Measurements from ENCODE around the gene TNFRSF25. TPM values are rescaled to one million over a fixed set of nuclear protein-coding genes. Genes with fewer than 3 reads are reported as not detected.

The TNFRSF25 gene
- total RNA-seq, 4 donors from 2014 or later = 2.1 to 11.5 (median 5.7) TPM

DNA sequence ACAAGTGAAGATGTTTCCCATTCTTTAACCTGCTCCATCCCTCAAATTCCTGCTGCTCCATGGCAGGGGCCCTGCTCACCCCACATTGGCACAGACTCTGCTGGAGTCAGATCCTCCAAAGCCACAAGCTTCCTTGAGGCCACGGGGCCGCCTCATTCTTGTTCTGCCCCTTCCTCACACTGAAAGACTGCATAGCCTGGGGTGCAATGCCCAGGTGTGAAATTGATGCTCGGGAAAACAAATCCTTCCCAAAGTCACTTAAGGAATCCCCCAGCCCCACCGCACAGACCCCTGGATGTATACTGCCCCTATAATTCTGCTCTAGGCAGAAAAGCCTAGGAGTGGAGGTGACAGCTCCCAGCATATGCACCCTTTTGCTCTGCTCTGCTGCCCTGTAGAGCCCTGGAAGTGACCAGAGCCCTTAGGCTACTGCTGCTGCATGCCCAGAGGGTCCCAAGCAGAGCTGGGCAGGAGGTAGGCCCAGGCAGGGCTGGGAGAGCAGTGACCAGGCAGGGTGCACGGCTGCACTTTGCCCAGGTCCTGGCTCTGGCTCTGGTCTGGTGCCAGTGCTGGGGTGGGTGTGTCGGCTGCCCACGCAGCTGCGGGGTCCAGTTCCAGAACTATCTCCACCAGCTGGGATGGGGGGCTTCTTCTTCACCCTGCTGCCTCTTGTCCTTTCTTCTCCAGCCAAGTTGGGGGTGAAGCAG, 47.9 kb downstream of the TNFRSF25 start:
- TF ChIP-seq, protein P1, sequence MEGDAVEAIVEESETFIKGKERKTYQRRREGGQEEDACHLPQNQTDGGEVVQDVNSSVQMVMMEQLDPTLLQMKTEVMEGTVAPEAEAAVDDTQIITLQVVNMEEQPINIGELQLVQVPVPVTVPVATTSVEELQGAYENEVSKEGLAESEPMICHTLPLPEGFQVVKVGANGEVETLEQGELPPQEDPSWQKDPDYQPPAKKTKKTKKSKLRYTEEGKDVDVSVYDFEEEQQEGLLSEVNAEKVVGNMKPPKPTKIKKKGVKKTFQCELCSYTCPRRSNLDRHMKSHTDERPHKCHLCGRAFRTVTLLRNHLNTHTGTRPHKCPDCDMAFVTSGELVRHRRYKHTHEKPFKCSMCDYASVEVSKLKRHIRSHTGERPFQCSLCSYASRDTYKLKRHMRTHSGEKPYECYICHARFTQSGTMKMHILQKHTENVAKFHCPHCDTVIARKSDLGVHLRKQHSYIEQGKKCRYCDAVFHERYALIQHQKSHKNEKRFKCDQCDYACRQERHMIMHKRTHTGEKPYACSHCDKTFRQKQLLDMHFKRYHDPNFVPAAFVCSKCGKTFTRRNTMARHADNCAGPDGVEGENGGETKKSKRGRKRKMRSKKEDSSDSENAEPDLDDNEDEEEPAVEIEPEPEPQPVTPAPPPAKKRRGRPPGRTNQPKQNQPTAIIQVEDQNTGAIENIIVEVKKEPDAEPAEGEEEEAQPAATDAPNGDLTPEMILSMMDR (IDR thresholded peaks at IDR 0.05; ENCODE audit: low read depth) = no peak

DNA sequence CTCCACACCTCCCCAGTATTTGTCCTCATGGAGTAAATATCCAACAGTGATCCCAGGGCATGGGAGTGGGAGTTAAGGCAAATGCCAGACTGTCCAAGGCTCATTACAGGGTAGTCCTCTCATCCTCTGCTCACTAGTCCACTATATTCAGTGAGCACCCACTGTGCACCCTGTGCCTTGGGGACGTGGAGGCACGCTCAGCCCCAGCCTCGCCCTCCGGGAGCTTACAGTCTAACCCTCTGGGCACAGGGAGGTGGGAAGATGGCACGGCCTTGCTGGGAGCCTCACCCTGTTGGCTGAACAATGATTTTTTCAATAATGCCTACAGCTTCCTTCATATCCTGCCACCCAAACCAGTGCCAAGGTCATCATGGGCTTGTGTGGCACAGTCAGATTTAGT, 49.1 kb downstream of the TNFRSF25 start:
- TF ChIP-seq, protein P1 (IDR thresholded peaks at IDR 0.05; ENCODE audit: low read depth) = no peak

DNA sequence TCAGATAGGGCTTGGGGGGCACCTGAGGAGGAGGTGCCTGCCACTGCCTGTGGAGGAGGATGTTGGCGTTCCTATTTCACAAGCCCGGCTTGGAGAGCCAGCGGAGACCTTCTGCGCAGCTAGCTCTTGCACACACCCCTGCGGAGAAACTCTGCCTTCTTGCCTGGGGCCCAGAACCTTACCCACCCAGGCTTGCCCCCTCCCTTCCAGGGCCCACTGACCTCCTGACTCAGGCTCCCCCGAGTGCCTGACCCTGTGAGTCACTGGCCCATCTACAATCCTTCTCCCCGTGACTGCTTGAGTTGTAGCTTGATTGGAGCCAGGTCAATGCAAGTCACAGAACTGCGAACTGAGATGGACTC, 49.7 kb downstream of the TNFRSF25 start:
- TF ChIP-seq, protein P1 (IDR thresholded peaks at IDR 0.05; ENCODE audit: low read depth) = no peak

DNA sequence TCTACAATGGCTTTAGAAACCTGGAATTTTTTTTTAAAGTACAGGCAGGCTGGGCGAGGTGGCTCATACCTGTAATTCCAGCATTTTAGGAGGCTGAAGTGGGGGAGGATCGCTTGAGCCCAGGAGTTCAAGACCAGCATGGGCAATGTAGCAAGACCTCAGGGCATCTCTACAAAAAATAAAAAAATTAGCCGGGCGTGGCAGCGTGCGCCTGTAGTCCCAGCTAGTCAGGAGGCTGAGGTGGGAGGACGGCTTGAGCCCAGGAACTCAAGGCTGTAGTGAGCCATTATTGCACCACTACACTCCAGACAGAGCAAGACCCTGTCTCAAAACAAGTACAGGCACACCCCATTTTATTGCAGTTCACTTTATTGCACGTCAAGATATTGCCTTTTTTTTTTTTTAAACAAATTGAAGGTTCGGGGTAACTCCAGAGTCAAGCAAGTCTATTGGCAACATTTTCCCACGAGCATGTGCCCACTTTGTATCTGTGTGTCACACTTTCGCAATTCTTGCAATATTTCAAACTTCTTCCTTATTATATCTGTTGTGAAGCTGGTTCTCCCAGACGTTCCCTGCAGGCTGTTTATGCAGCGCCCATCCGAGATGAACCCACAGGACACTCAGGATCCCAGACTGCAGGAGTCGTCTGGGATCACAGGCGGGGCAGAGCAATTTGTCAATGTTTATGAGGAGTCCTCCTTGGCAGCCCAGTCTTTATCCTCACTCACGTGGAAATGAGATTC, 50.9 kb downstream of the TNFRSF25 start:
- TF ChIP-seq, protein P1 (IDR thresholded peaks at IDR 0.05; ENCODE audit: low read depth) = no peak

DNA sequence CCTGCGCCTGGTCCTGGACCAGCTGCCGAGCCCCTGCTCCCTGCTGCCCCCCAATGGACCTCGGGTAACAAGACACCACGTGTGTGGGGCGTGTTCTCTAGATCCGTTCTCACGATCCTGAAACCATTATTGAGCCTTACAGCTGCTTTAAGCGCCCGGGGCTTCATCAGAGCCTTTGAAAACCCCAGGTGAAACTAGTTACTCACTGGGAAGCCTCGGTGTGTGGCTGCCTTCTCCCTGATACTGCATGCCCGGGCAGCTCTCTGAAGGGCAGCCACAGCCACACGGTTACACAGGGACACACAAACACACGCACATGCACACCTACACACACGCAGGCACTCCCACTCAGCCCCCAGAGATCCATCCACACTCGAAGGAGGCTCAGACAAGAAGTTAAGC, 51.5 kb downstream of the TNFRSF25 start:
- TF ChIP-seq, protein P1 (IDR thresholded peaks at IDR 0.05; ENCODE audit: low read depth) = no peak

DNA sequence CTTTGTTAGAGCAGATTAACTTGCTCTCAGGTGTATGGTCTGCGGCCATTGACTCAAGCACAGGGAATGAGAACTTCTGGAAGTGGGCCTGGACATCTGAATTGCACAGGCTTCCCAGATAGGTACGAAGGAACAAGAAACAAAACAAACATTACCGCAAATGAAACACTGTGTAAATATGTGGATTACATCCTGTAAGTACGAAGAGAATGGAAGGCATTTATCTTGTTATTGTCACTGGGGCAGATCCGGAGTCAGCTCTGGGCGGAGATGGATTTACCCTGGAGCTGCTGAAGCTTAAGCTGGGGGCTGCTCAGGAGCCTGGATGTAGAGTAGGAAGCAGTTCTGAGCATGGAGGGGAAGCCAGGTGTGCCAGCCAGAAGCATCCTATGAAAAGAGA, 53.1 kb downstream of the TNFRSF25 start:
- TF ChIP-seq, protein P1 (IDR thresholded peaks at IDR 0.05; ENCODE audit: low read depth) = no peak

Small RNA genes within 50 kb of the gene (small RNA-seq; reads per million reads assigned to genes)
- gene MIR4252 = not detected

Other genes starting within 250 kb of the TNFRSF25 start
- gene ICMT, start 230.2 kb downstream of the TNFRSF25 start, total RNA-seq = 10 to 100 TPM; 48.1 to 72.7 (median 59.5) TPM
- not detected for gene HES3, start 222.0 kb downstream of the TNFRSF25 start, total RNA-seq
- gene GPR153, start 205.1 kb downstream of the TNFRSF25 start, total RNA-seq = 10 to 100 TPM in 3 of 4 donors, 1 to 10 TPM in 1; 8.2 to 37.9 (median 16.0) TPM
- gene ACOT7, start 72.4 kb downstream of the TNFRSF25 start, total RNA-seq = 10 to 100 TPM in 2 of 4 donors, 1 to 10 TPM in 2; 7.5 to 14.3 (median 9.8) TPM
- gene HES2, start 46.3 kb downstream of the TNFRSF25 start, total RNA-seq = under 1 TPM in 3 of 4 donors, not detected in 1; under 0.01 to 0.19 (median 0.17) TPM
- 1 to 10 TPM in 1 of 4 donors, under 1 TPM in 1, not detected in 2; 0.22 to 1.4 TPM for gene ESPN, start 41.4 kb downstream of the TNFRSF25 start, total RNA-seq
- 10 to 100 TPM in 1 of 4 donors, 1 to 10 TPM in 3; 2.4 to 15.4 (median 3.6) TPM for gene PLEKHG5, start 25.5 kb upstream of the TNFRSF25 start, total RNA-seq
- gene NOL9, start 88.3 kb upstream of the TNFRSF25 start, total RNA-seq = 10 to 100 TPM; 14.3 to 24.3 (median 15.3) TPM
- not detected for gene TAS1R1, start 89.1 kb upstream of the TNFRSF25 start, total RNA-seq
- gene ZBTB48, start 113.8 kb upstream of the TNFRSF25 start, total RNA-seq = 10 to 100 TPM in 3 of 4 donors, 1 to 10 TPM in 1; 7.5 to 31.1 (median 20.0) TPM
- 100 to 1,000 TPM in 1 of 4 donors, 10 to 100 TPM in 3; 21.2 to 123 (median 47.2) TPM for gene KLHL21, start 136.7 kb upstream of the TNFRSF25 start, total RNA-seq
- 10 to 100 TPM in 3 of 4 donors, 1 to 10 TPM in 1; 9.0 to 19.6 (median 17.1) TPM for gene PHF13, start 147.6 kb upstream of the TNFRSF25 start, total RNA-seq
- 10 to 100 TPM; 21.1 to 51.7 (median 33.7) TPM for gene THAP3, start 158.7 kb upstream of the TNFRSF25 start, total RNA-seq
- 10 to 100 TPM; 21.4 to 48.2 (median 25.5) TPM for gene DNAJC11, start 235.6 kb upstream of the TNFRSF25 start, total RNA-seq